Measurements from ENCODE around the gene OTOA.
"Not testable (repeated sequence)": the region's sequence is repeated elsewhere in the genome, so short reads cannot be mapped to it uniquely, and the experiment has no call there.

Gene OTOA

DNA sequence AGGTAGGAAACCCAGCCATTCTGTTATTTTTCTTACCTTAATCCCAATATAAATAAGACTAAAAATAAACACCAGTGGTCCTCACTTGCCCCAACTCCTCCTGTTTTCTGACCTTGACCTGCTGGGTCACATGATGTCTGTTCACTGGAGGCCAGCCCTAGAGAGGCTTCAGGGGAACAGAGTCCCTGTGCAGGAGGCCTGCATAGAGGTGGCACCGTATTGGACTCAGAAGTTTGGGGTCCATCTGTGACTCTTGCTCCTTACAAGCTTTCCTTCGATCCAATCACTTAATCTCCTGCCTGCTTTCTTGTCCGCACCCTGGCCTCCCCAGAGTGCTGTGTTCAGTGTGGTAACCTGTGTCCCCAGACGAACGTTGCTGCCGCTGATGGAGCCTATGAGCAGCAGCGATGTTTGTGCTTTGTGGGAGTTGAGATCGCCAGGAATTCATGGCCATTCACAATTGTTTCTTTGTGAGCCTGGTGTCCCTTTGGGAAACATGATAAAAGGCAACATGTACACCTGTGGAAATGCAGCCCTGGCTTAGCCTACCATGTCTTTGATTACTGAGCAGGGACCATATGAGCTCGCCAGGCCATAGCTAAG is 16.1 kb upstream of the OTOA start:
- H3K79me2 ChIP-seq (ENCODE audit: insufficient read depth, low read length): peaks cover 5% of the 10 kb centered on the region; the same call in 1 of the 2 replicates
- H3K27ac ChIP-seq (ENCODE audit: low read depth, low read length, poor library complexity, severe bottlenecking): peak overlapping the region; percentile 99
- H4K20me1 ChIP-seq (ENCODE audit: insufficient read depth, low read length): no peaks in the 10 kb centered on the region
- TF ChIP-seq, protein P1, sequence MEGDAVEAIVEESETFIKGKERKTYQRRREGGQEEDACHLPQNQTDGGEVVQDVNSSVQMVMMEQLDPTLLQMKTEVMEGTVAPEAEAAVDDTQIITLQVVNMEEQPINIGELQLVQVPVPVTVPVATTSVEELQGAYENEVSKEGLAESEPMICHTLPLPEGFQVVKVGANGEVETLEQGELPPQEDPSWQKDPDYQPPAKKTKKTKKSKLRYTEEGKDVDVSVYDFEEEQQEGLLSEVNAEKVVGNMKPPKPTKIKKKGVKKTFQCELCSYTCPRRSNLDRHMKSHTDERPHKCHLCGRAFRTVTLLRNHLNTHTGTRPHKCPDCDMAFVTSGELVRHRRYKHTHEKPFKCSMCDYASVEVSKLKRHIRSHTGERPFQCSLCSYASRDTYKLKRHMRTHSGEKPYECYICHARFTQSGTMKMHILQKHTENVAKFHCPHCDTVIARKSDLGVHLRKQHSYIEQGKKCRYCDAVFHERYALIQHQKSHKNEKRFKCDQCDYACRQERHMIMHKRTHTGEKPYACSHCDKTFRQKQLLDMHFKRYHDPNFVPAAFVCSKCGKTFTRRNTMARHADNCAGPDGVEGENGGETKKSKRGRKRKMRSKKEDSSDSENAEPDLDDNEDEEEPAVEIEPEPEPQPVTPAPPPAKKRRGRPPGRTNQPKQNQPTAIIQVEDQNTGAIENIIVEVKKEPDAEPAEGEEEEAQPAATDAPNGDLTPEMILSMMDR (IDR thresholded peaks at IDR 0.05; ENCODE audit: low read length): no peak
- TF ChIP-seq EZH2 (IDR thresholded peaks at IDR 0.05; ENCODE audit: borderline replicate concordance, low read length): no peak
- no peaks in the 10 kb centered on the region for H3K9me2 ChIP-seq (ENCODE audit: low read depth, low read length)
- H3K27me3 ChIP-seq (ENCODE audit: insufficient read depth, low read length): no peaks in the 10 kb centered on the region
- H3K4me1 ChIP-seq (ENCODE audit: insufficient read depth, low read length, severe bottlenecking): peaks cover 70% of the 10 kb centered on the region
- no peaks in the 10 kb centered on the region for H3K36me3 ChIP-seq (ENCODE audit: insufficient read depth, low read length)
- no peaks in the 10 kb centered on the region for H3K9me3 ChIP-seq (ENCODE audit: low read length)
- H3K4me3 ChIP-seq (ENCODE audit: low read depth, low read length, poor library complexity, severe bottlenecking): no peak overlapping the region
- H3K4me2 ChIP-seq (ENCODE audit: low read length): peak overlapping the region; percentile 83; the same call in 1 of the 2 replicates
- peak overlapping the region; percentile 6; the same call in 1 of the 2 replicates for H3K9ac ChIP-seq (ENCODE audit: low read length)
- peaks cover 15% of the 10 kb centered on the region for H3F3A ChIP-seq (ENCODE audit: insufficient read depth, low read length)
- H2AFZ ChIP-seq (ENCODE audit: low read length): no peak overlapping the region

DNA sequence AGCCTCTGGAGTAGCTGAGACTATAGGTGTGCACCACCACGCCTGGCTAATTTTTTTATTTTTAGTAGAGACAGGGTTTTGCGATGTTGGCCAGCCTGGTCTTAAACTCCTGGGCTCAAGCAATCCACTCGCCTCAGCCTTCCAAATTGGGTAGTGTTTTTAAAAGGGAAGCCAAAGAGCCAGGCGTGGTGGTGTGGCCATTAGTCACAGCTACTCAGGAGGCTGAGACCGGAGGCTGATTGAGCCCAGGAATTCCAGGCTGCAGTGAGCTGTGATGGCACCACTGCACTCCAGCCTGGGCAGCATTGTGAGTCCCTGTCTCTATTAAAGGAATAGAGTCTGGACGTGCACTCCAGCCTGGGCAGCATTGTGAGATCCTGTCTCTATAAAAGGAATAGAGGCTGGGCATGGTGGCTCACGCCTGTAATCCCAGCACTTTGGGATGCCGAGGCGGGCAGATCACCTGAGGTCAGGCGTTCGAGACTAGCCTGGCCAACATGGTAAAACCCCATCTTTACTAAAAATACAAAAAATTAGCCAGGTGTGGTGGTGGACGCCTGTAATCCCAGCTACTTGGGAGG is 13.9 kb upstream of the OTOA start:
- H3K4me1 ChIP-seq (ENCODE audit: insufficient read depth, low read length, severe bottlenecking): peaks cover 55% of the 10 kb centered on the region
- not testable (repeated sequence) for H3K9me2 ChIP-seq (ENCODE audit: low read depth, low read length); H2AFZ ChIP-seq (ENCODE audit: low read length); H3K27me3 ChIP-seq (ENCODE audit: insufficient read depth, low read length); H3K36me3 ChIP-seq (ENCODE audit: insufficient read depth, low read length); H3K9me3 ChIP-seq (ENCODE audit: low read length); H3K9ac ChIP-seq (ENCODE audit: low read length); H3K4me2 ChIP-seq (ENCODE audit: low read length); H3K27ac ChIP-seq (ENCODE audit: low read depth, low read length, poor library complexity, severe bottlenecking); H4K20me1 ChIP-seq (ENCODE audit: insufficient read depth, low read length); H3K4me3 ChIP-seq (ENCODE audit: low read depth, low read length, poor library complexity, severe bottlenecking); H3K79me2 ChIP-seq (ENCODE audit: insufficient read depth, low read length)
- H3F3A ChIP-seq (ENCODE audit: insufficient read depth, low read length): peaks cover 14% of the 10 kb centered on the region

DNA sequence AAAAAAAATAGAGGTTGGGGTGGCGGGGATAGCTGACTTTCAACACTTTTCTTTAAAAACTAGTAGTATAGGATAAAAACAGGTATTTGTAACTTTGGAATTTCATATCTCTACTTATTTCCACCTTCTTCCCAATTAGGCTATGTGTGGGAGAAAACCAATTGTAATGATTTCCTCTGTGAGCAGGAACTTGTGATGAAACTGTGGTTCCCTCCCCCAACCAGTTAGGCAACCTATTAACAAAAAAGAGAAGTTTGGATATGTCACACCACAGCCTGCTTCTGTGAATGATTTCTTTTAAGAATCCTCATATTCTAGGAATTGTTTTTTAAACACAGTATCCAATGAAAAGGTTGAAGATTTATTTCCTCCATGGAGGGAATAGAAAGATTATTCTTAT is 13.2 kb upstream of the OTOA start:
- Histone ChIP-seq H3K9me2 (ENCODE audit: low read depth, low read length) (no peaks in the 10 kb centered on the region), H3K4me1 (ENCODE audit: insufficient read depth, low read length, severe bottlenecking) (peaks cover 49% of the 10 kb centered on the region), H3K27me3 (ENCODE audit: insufficient read depth, low read length) (no peaks in the 10 kb centered on the region), H4K20me1 (ENCODE audit: insufficient read depth, low read length) (no peaks in the 10 kb centered on the region), H3K27ac (ENCODE audit: low read depth, low read length, poor library complexity, severe bottlenecking) (no peak overlapping the region), H3K36me3 (ENCODE audit: insufficient read depth, low read length) (peaks cover 10% of the 10 kb centered on the region; the same call in 1 of the 2 replicates), H3K4me2 (ENCODE audit: low read length) (no peak overlapping the region), H3F3A (ENCODE audit: insufficient read depth, low read length) (peaks cover 8% of the 10 kb centered on the region), H3K9ac (ENCODE audit: low read length) (no peak overlapping the region), H2AFZ (ENCODE audit: low read length) (no peak overlapping the region), H3K9me3 (ENCODE audit: low read length) (no peaks in the 10 kb centered on the region), H3K79me2 (ENCODE audit: insufficient read depth, low read length) (no peaks in the 10 kb centered on the region), H3K4me3 (ENCODE audit: low read depth, low read length, poor library complexity, severe bottlenecking) (no peak overlapping the region)
- TF ChIP-seq, protein P1 (IDR thresholded peaks at IDR 0.05; ENCODE audit: low read length): no peak
- TF ChIP-seq EZH2 (IDR thresholded peaks at IDR 0.05; ENCODE audit: borderline replicate concordance, low read length): no peak

DNA sequence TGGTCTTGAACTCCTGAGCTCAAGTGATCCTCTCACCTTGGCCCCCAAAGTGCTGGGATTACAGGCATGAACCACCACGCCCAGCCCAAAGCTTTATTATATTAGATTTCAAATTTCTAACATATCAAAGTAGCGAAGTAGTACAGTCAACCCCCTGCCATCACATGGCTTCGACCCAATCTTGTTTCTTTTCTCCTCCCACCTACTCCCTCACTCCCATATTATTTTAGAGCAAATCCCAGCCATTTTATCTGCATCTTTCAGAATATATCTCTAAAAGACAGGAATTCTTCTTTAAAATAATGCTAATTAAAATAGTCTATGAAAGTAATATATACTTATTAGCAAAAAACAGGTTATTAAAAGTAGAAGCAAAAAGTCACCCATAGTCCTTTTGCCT is 12.3 kb upstream of the OTOA start:
- Histone ChIP-seq H3K4me2 (ENCODE audit: low read length) (no peak overlapping the region), H3K79me2 (ENCODE audit: insufficient read depth, low read length) (no peaks in the 10 kb centered on the region)

More for the DNA sequence above, 12.3 kb upstream of the OTOA start:
- Histone ChIP-seq H3K27ac (ENCODE audit: low read depth, low read length, poor library complexity, severe bottlenecking) (no peak overlapping the region), H3K36me3 (ENCODE audit: insufficient read depth, low read length) (peaks cover 19% of the 10 kb centered on the region; the same call in 1 of the 2 replicates), H3K9me3 (ENCODE audit: low read length) (no peaks in the 10 kb centered on the region), H4K20me1 (ENCODE audit: insufficient read depth, low read length) (no peaks in the 10 kb centered on the region), H2AFZ (ENCODE audit: low read length) (no peak overlapping the region), H3K9me2 (ENCODE audit: low read depth, low read length) (no peaks in the 10 kb centered on the region), H3F3A (ENCODE audit: insufficient read depth, low read length) (peaks cover 4% of the 10 kb centered on the region), H3K9ac (ENCODE audit: low read length) (no peak overlapping the region), H3K4me1 (ENCODE audit: insufficient read depth, low read length, severe bottlenecking) (peaks cover 49% of the 10 kb centered on the region), H3K4me3 (ENCODE audit: low read depth, low read length, poor library complexity, severe bottlenecking) (no peak overlapping the region), H3K27me3 (ENCODE audit: insufficient read depth, low read length) (no peaks in the 10 kb centered on the region)
- no peak for TF ChIP-seq EZH2 (IDR thresholded peaks at IDR 0.05; ENCODE audit: borderline replicate concordance, low read length)
- TF ChIP-seq, protein P1 (IDR thresholded peaks at IDR 0.05; ENCODE audit: low read length): no peak

All from OCI-LY1 (cell line).